IMR-90 (cell line): ENCODE results near the gene PLB1. TPM values are rescaled to one million over a fixed set of nuclear protein-coding genes. Genes with fewer than 3 reads are reported as not detected.

Source experiments
- ATAC-seq: fragments of 200-7000 bp; cut with Tn5 transposase; 2 replicates; pipeline ENCODE4 v1.9.1; 2020; ENCODE audit warnings: low read depth, mild to moderate bottlenecking, moderate library complexity
- BruUV-seq: library from RNA; stranded (reverse); fragments of 400-500 nt; replicated peaks from 2 replicates; lab custom pipeline; 2021; lab: Mats Ljungman, UMichigan
- CTCF ChIA-PET: fragments of 300-600 bp; formaldehyde crosslinking; extraction: SDS; loops from one replicate; lab custom pipeline; 2021; ENCODE audit warnings: antibody characterized with exemption; lab: Yijun Ruan, JAX
- POLR2A ChIA-PET: fragments of 300-600 bp; sonication (Branson Sonifier 250); formaldehyde crosslinking; loops from one replicate; lab custom pipeline; 2022; ENCODE audit warnings: antibody characterized with exemption; ENCODE audit not compliant: unreplicated experiment; lab: Charles Lee
- DNase-seq: peaks from one replicate; pipeline ENCODE4 v3.0.0; 2013
- H2AFZ ChIP-seq: replicated peaks from 2 replicates; pipeline ENCODE3; 2013; ENCODE audit warnings: low read length, mild to moderate bottlenecking; ENCODE audit not compliant: poor library complexity
- H2AK5ac ChIP-seq: 2 replicates; pipeline ENCODE4 v1.6.1; 2013; ENCODE audit warnings: low read depth, low read length, inconsistent platforms
- H2AK9ac ChIP-seq: replicated peaks from 2 replicates; pipeline ENCODE3; 2013; ENCODE audit warnings: mild to moderate bottlenecking, low read depth, low read length, moderate library complexity; ENCODE audit not compliant: poor library complexity
- H2BK120ac ChIP-seq: 2 replicates; pipeline ENCODE4 v1.6.1; 2013; ENCODE audit warnings: low read depth, low read length, inconsistent platforms
- H2BK15ac ChIP-seq: 3 replicates; pipeline ENCODE4 v1.6.1; 2013; ENCODE audit warnings: low read depth, low read length, inconsistent platforms
- H2BK20ac ChIP-seq: 2 replicates; pipeline ENCODE4 v1.6.1; 2013; ENCODE audit warnings: low read depth, mild to moderate bottlenecking, inconsistent platforms, low read length, moderate library complexity
- H2BK5ac ChIP-seq: 2 replicates; pipeline ENCODE4 v1.6.1; 2013; ENCODE audit warnings: mild to moderate bottlenecking, low read depth, low read length, inconsistent platforms; ENCODE audit not compliant: poor library complexity, severe bottlenecking
- H3K14ac ChIP-seq: replicated peaks from 2 replicates; pipeline ENCODE4 v1.6.1; 2013; ENCODE audit warnings: low read depth, low read length, inconsistent platforms
- H3K18ac ChIP-seq: 2 replicates; pipeline ENCODE4 v1.6.1; 2013; ENCODE audit warnings: low read depth, low read length, control low read depth
- H3K23ac ChIP-seq: 2 replicates; pipeline ENCODE4 v1.6.1; 2013; ENCODE audit warnings: low read depth, low read length, inconsistent platforms
- H3K27ac ChIP-seq: 2 replicates; pipeline ENCODE4 v1.5.1; 2013; ENCODE audit warnings: mild to moderate bottlenecking, control low read depth, low read length; ENCODE audit not compliant: insufficient read depth
- H3K27me3 ChIP-seq: 2 replicates; pipeline ENCODE4 v1.6.1; 2013; ENCODE audit warnings: low read length; ENCODE audit not compliant: control insufficient read depth, insufficient read depth
- H3K36me3 ChIP-seq: 2 replicates; pipeline ENCODE4 v1.6.1; 2013; ENCODE audit warnings: low read length, mixed read lengths; ENCODE audit not compliant: control insufficient read depth, insufficient read depth
- H3K4ac ChIP-seq: 2 replicates; pipeline ENCODE4 v1.6.1; 2013; ENCODE audit warnings: low read depth, low read length, inconsistent platforms
- H3K4me1 ChIP-seq: 2 replicates; pipeline ENCODE4 v1.6.1; 2013; ENCODE audit warnings: low read length, mixed read lengths; ENCODE audit not compliant: control insufficient read depth, insufficient read depth
- H3K4me2 ChIP-seq: 2 replicates; pipeline ENCODE4 v1.6.1; 2013; ENCODE audit warnings: low read depth, mild to moderate bottlenecking, control low read depth, low read length, moderate library complexity
- H3K4me3 ChIP-seq: 2 replicates; pipeline ENCODE4 v1.5.1; 2013; ENCODE audit warnings: low read depth, mild to moderate bottlenecking, control low read depth, low read length, moderate library complexity; ENCODE audit not compliant: insufficient read depth
- H3K56ac ChIP-seq: 2 replicates; pipeline ENCODE4 v1.6.1; 2013; ENCODE audit warnings: low read length, inconsistent platforms; ENCODE audit not compliant: insufficient read depth; ENCODE audit errors: extremely low read depth
- H3K79me1 ChIP-seq, 2 experiments: 2 replicates each; pipeline ENCODE4 v1.6.1; 2013; ENCODE audit warnings: low read length in 2 of 2, inconsistent platforms in 1 of 2, low read depth in 1 of 2
- H3K9ac ChIP-seq: 2 replicates; pipeline ENCODE4 v1.6.1; 2013; ENCODE audit warnings: low read depth, low read length, control low read depth
- H3K9me1 ChIP-seq: 2 replicates; pipeline ENCODE4 v1.6.1; 2013; ENCODE audit warnings: low read length, inconsistent platforms; ENCODE audit not compliant: insufficient read depth
- H3K9me3 ChIP-seq: 2 replicates; pipeline ENCODE4 v1.6.1; 2013; ENCODE audit warnings: low read length; ENCODE audit not compliant: control insufficient read depth, insufficient read depth
- H4K20me1 ChIP-seq: 2 replicates; pipeline ENCODE4 v1.6.1; 2013; ENCODE audit warnings: low read length, inconsistent platforms; ENCODE audit not compliant: insufficient read depth
- H4K5ac ChIP-seq: 2 replicates; pipeline ENCODE4 v1.6.1; 2013; ENCODE audit warnings: mild to moderate bottlenecking, low read depth, low read length, control low read depth
- H4K8ac ChIP-seq, 2 experiments: 2 replicates each; pipeline ENCODE4 v1.6.1; 2013; ENCODE audit warnings: low read depth in 2 of 2, low read length in 2 of 2, control low read depth in 1 of 2, inconsistent platforms in 1 of 2
- H4K91ac ChIP-seq: 2 replicates; pipeline ENCODE4 v1.6.1; 2013; ENCODE audit warnings: low read depth, low read length, inconsistent platforms; ENCODE audit not compliant: insufficient read depth
- BHLHE40 ChIP-seq: fragments of 150-350 bp; IDR thresholded peaks from 2 replicates; pipeline ENCODE4 v1.6.1; 2016; ENCODE audit warnings: mild to moderate bottlenecking, low read depth, low read length
- CEBPB ChIP-seq: IDR thresholded peaks from 2 replicates; pipeline ENCODE4 v1.6.1; 2012; ENCODE audit warnings: low read depth, low read length, improper control_type of control experiment
- CHD1 ChIP-seq: IDR thresholded peaks from 2 replicates; pipeline ENCODE4 v1.6.1; 2012; ENCODE audit warnings: low read depth, low read length, improper control_type of control experiment
- CTCF ChIP-seq: conservative IDR thresholded peaks from 2 replicates; pipeline ENCODE4 v1.5.1; 2012; ENCODE audit warnings: mild to moderate bottlenecking, low read depth, low read length, improper control_type of control experiment
- ELK1 ChIP-seq: fragments of 150-350 bp; IDR thresholded peaks from 2 replicates; pipeline ENCODE4 v1.6.1; 2016; ENCODE audit warnings: low read depth, mild to moderate bottlenecking, low read length, moderate library complexity, borderline replicate concordance
- FOS ChIP-seq: fragments of 150-350 bp; IDR thresholded peaks from 2 replicates; pipeline ENCODE4 v1.6.1; 2016; ENCODE audit warnings: low read depth, low read length
- MAFK ChIP-seq: IDR thresholded peaks from 2 replicates; pipeline ENCODE4 v1.6.1; 2012; ENCODE audit warnings: low read depth, low read length, improper control_type of control experiment
- MAZ ChIP-seq: IDR thresholded peaks from 2 replicates; pipeline ENCODE4 v1.6.1; 2012; ENCODE audit warnings: low read depth, mild to moderate bottlenecking, low read length, improper control_type of control experiment, moderate library complexity, borderline replicate concordance
- MXI1 ChIP-seq: IDR thresholded peaks from 2 replicates; pipeline ENCODE4 v1.6.1; 2012; ENCODE audit warnings: low read depth, mild to moderate bottlenecking, low read length, moderate library complexity, borderline replicate concordance
- NFE2L2 ChIP-seq: fragments of 150-350 bp; IDR thresholded peaks from 2 replicates; pipeline ENCODE4 v1.6.1; 2016; ENCODE audit warnings: low read depth, mild to moderate bottlenecking, low read length
- POLR2A ChIP-seq: IDR thresholded peaks from 2 replicates; pipeline ENCODE4 v1.6.1; 2012; ENCODE audit warnings: mild to moderate bottlenecking, low read depth, low read length
- RAD21 ChIP-seq: IDR thresholded peaks from 2 replicates; pipeline ENCODE4 v1.6.1; 2012; ENCODE audit warnings: low read length, improper control_type of control experiment
- RCOR1 ChIP-seq: IDR thresholded peaks from 2 replicates; pipeline ENCODE4 v1.6.1; 2012; ENCODE audit warnings: mild to moderate bottlenecking, low read length, improper control_type of control experiment; ENCODE audit not compliant: insufficient replicate concordance
- RFX5 ChIP-seq: IDR thresholded peaks from 2 replicates; pipeline ENCODE4 v1.8.0; 2012; ENCODE audit warnings: low read depth, mild to moderate bottlenecking, low read length, moderate library complexity
- SMC3 ChIP-seq: fragments of 150-350 bp; IDR thresholded peaks from 2 replicates; pipeline ENCODE4 v1.6.1; 2016; ENCODE audit warnings: low read depth, mild to moderate bottlenecking, antibody characterized with exemption, low read length, moderate library complexity
- USF2 ChIP-seq: fragments of 150-350 bp; IDR thresholded peaks from 2 replicates; pipeline ENCODE4 v1.6.1; 2017; ENCODE audit warnings: mild to moderate bottlenecking, antibody characterized with exemption, low read length, low read depth
- WGBS, 2 experiments: methylation state at CpG; one replicate each; pipeline versions ENCODE4 v1.1.5 to v1.1.7; 2013; ENCODE audit warnings: missing lambda C conversion rate in 2 of 2; ENCODE audit not compliant: insufficient read length in 1 of 2; ENCODE audit errors: extremely low coverage in 2 of 2; 5-methylcytosine and 5-hydroxymethylcytosine counted together
- dilution Hi-C: fragments of 300-500 bp; cut with HindIII; formaldehyde crosslinking; loops from one replicate; pipeline ENCODE4 v1.14.3; 2018; ENCODE audit warnings: low sequenced_read_pairs; ENCODE audit not compliant: unreplicated experiment
- in situ Hi-C: fragments of 300-500 bp; cut with MboI; formaldehyde crosslinking; loops from 3 replicates; pipeline ENCODE4 v1.14.3; 2019; ENCODE audit warnings: low sequenced_read_pairs, inconsistent platforms, mixed read lengths
- intact Hi-C: fragments of 100-400 bp; cut with micrococcal nuclease; formaldehyde crosslinking; loops from 2 replicates; pipeline ENCODE4 v1.10.0; 2022
- polyA plus RNA-seq, 3 experiments: library from polyadenylated mRNA; depleted of rRNA; stranded (reverse); fragments of >200 nt; gene quantifications; 2 replicates each; pipeline ENCODE4 v1.2.3, GENCODE V29; 2012; ENCODE audit warnings: low replicate concordance in 1 of 3
- total RNA-seq: library from RNA; depleted of rRNA; stranded (reverse); fragments of >200 nt; gene quantifications from 2 replicates; pipeline ENCODE4 v1.2.3, GENCODE V29; 2012

The PLB1 gene
- total and polyA plus RNA-seq, 2 of the 4 experiments (the other 2 are of a cell fraction) = 0.74 to 0.90 TPM

- no peak overlapping the region for H2BK120ac ChIP-seq
- DNase-seq = no peak
- WGBS, 2 experiments = 36% methylated on average over 3 of the region's 4 CpGs; no CpG with 5 or more reads in 1 of the 2 experiments
- in situ Hi-C loops (no loop called here), dilution Hi-C loops (no loop called here), intact Hi-C loops (no loop called here)
- no peak overlapping the region for H3K14ac ChIP-seq
- ChIA-PET CTCF (interaction anchor here (1.0 kb wide), 1 partner anchor 19 kb away, joined by 3 read pairs; no protein-coding TSS in a partner anchor), POLR2A (no interaction called here)
- H3K27ac ChIP-seq = no peak overlapping the region
- H2AFZ ChIP-seq = no peak overlapping the region
- H3K9ac ChIP-seq = no peak overlapping the region
- no peak overlapping the region for H2BK5ac ChIP-seq
- H4K8ac ChIP-seq = no peak overlapping the region
- H3K56ac ChIP-seq = no peak overlapping the region
- H3K23ac ChIP-seq = no peak overlapping the region
- H2AK9ac ChIP-seq = no peak overlapping the region
- no peak overlapping the region for H2BK20ac ChIP-seq
- H3K79me1 ChIP-seq = no peaks in the 10 kb centered on the region
- H3K36me3 ChIP-seq = no peaks in the 10 kb centered on the region
- H3K9me3 ChIP-seq = no peaks in the 10 kb centered on the region
- TF ChIP-seq CTCF (no peak), RCOR1 (no peak), CHD1 (no peak), MAFK (no peak), POLR2A (no peak), MAZ (no peak), RAD21 (no peak), SMC3 (no peak), RFX5 (no peak), BHLHE40 (no peak), USF2 (no peak), CEBPB (no peak), ELK1 (no peak), MXI1 (no peak), NFE2L2 (no peak), FOS (no peak)
- no peak overlapping the region for H2AK5ac ChIP-seq
- H4K20me1 ChIP-seq = no peaks in the 10 kb centered on the region
- no peak overlapping the region for H3K4me2 ChIP-seq
- H3K4me1 ChIP-seq = no peaks in the 10 kb centered on the region
- no TSS peak for BruUV-seq
- H3K4ac ChIP-seq = no peak overlapping the region
- H3K4me3 ChIP-seq = no peak overlapping the region
- ATAC-seq = no peak
- no peak overlapping the region for H4K91ac ChIP-seq
- peaks cover 56% of the 10 kb centered on the region for H3K27me3 ChIP-seq
- H2BK15ac ChIP-seq = no peak overlapping the region
- H4K5ac ChIP-seq = no peak overlapping the region
- H3K9me1 ChIP-seq = no peaks in the 10 kb centered on the region
- H3K18ac ChIP-seq = no peak overlapping the region
Observed at GRCh38 chr2:28496781-28497180, 921 bp downstream of the PLB1 start.
